MM.1S (cell line): ENCODE data around the gene LRRN2.

Source experiments
- DNase-seq: peaks from one replicate; pipeline ENCODE4 v3.0.0-alpha.2; 2015
- H2AFZ ChIP-seq: fragments of 300-600 bp; sonication (generic); 2 replicates; pipeline ENCODE4 v1.6.0; 2016; ENCODE audit warnings: antibody characterized with exemption, low read length
- H3F3A ChIP-seq: fragments of 300-600 bp; sonication (generic); 2 replicates; pipeline ENCODE4 v1.6.1; 2016; ENCODE audit warnings: mild to moderate bottlenecking, antibody characterized with exemption, low read length, moderate library complexity, mixed read lengths; ENCODE audit not compliant: insufficient read depth
- H3K27ac ChIP-seq: fragments of 300-600 bp; sonication (generic); 2 replicates; pipeline ENCODE4 v1.5.1; 2016; ENCODE audit warnings: mild to moderate bottlenecking, low read length
- H3K27me3 ChIP-seq: fragments of 300-600 bp; sonication (generic); replicated peaks from 2 replicates; pipeline ENCODE4 v1.6.0; 2016; ENCODE audit warnings: low read length; ENCODE audit not compliant: insufficient read depth
- H3K36me3 ChIP-seq: fragments of 300-600 bp; sonication (generic); replicated peaks from 2 replicates; pipeline ENCODE4 v1.6.1; 2016; ENCODE audit warnings: mild to moderate bottlenecking, low read length, mixed read lengths; ENCODE audit not compliant: insufficient read depth
- H3K4me1 ChIP-seq: fragments of 300-600 bp; sonication (generic); 2 replicates; pipeline ENCODE4 v1.6.1; 2016; ENCODE audit warnings: low read length, mixed read lengths
- H3K4me2 ChIP-seq: fragments of 300-600 bp; sonication (generic); 2 replicates; pipeline ENCODE4 v1.6.0; 2016; ENCODE audit warnings: low read depth, low read length
- H3K4me3 ChIP-seq: fragments of 300-600 bp; sonication (generic); 2 replicates; pipeline ENCODE4 v1.5.1; 2016; ENCODE audit warnings: low read length, mixed read lengths
- H3K79me2 ChIP-seq: fragments of 300-600 bp; sonication (generic); 2 replicates; pipeline ENCODE4 v1.6.1; 2016; ENCODE audit warnings: mixed run types, low read length, mixed read lengths
- H3K9ac ChIP-seq: fragments of 300-600 bp; sonication (generic); 2 replicates; pipeline ENCODE4 v1.6.1; 2016; ENCODE audit warnings: low read length, mixed read lengths
- H3K9me2 ChIP-seq: fragments of 300-600 bp; sonication (generic); replicated peaks from 2 replicates; pipeline ENCODE4 v1.6.1; 2016; ENCODE audit warnings: mild to moderate bottlenecking, low read length, mixed read lengths; ENCODE audit not compliant: insufficient read depth
- H3K9me3 ChIP-seq: fragments of 300-600 bp; sonication (generic); replicated peaks from 2 replicates; pipeline ENCODE4 v1.6.1; 2016; ENCODE audit warnings: mild to moderate bottlenecking, low read length, mixed read lengths; ENCODE audit not compliant: insufficient read depth
- H4K20me1 ChIP-seq: fragments of 300-600 bp; sonication (generic); 2 replicates; pipeline ENCODE4 v1.6.1; 2016; ENCODE audit warnings: mild to moderate bottlenecking, low read length, moderate library complexity, mixed read lengths; ENCODE audit not compliant: insufficient read depth
- EZH2 ChIP-seq: fragments of 300-600 bp; sonication (generic); optimal IDR thresholded peaks from 2 replicates; pipeline ENCODE3; 2017; ENCODE audit warnings: low read depth, mild to moderate bottlenecking, antibody characterized with exemption, low read length, mixed read lengths
- EZH2phosphoT487 ChIP-seq: fragments of 300-600 bp; sonication (generic); IDR thresholded peaks from 2 replicates; pipeline ENCODE4 v1.6.1; 2018; ENCODE audit warnings: antibody characterized with exemption, low read length
- TF ChIP-seq, protein P1 (sequence below): fragments of 300-600 bp; sonication (generic); IDR thresholded peaks from 2 replicates; pipeline ENCODE4 v1.5.1; 2016; ENCODE audit warnings: antibody characterized with exemption, low read length, mixed read lengths

The LRRN2 gene

GRCh38 chr1:204733289-204733688 lies 47.8 kb upstream of the LRRN2 start:
- TF ChIP-seq, protein P1, sequence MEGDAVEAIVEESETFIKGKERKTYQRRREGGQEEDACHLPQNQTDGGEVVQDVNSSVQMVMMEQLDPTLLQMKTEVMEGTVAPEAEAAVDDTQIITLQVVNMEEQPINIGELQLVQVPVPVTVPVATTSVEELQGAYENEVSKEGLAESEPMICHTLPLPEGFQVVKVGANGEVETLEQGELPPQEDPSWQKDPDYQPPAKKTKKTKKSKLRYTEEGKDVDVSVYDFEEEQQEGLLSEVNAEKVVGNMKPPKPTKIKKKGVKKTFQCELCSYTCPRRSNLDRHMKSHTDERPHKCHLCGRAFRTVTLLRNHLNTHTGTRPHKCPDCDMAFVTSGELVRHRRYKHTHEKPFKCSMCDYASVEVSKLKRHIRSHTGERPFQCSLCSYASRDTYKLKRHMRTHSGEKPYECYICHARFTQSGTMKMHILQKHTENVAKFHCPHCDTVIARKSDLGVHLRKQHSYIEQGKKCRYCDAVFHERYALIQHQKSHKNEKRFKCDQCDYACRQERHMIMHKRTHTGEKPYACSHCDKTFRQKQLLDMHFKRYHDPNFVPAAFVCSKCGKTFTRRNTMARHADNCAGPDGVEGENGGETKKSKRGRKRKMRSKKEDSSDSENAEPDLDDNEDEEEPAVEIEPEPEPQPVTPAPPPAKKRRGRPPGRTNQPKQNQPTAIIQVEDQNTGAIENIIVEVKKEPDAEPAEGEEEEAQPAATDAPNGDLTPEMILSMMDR, result no peak
- TF ChIP-seq EZH2phosphoT487 (no peak), EZH2 (no peak)
- no peaks in the 10 kb centered on the region for H3K27me3 ChIP-seq
- H4K20me1 ChIP-seq, result no peaks in the 10 kb centered on the region
- H2AFZ ChIP-seq, result no peak overlapping the region
- no peak for DNase-seq
- H3K27ac ChIP-seq, result no peak overlapping the region
- H3K36me3 ChIP-seq, result no peaks in the 10 kb centered on the region
- H3K9ac ChIP-seq, result no peak overlapping the region
- H3K79me2 ChIP-seq, result no peaks in the 10 kb centered on the region
- H3K9me2 ChIP-seq, result no peaks in the 10 kb centered on the region
- H3K4me3 ChIP-seq, result no peak overlapping the region
- H3K9me3 ChIP-seq, result no peaks in the 10 kb centered on the region
- H3K4me1 ChIP-seq, result no peaks in the 10 kb centered on the region
- H3K4me2 ChIP-seq, result no peak overlapping the region
- H3F3A ChIP-seq, result no peaks in the 10 kb centered on the region

DNA sequence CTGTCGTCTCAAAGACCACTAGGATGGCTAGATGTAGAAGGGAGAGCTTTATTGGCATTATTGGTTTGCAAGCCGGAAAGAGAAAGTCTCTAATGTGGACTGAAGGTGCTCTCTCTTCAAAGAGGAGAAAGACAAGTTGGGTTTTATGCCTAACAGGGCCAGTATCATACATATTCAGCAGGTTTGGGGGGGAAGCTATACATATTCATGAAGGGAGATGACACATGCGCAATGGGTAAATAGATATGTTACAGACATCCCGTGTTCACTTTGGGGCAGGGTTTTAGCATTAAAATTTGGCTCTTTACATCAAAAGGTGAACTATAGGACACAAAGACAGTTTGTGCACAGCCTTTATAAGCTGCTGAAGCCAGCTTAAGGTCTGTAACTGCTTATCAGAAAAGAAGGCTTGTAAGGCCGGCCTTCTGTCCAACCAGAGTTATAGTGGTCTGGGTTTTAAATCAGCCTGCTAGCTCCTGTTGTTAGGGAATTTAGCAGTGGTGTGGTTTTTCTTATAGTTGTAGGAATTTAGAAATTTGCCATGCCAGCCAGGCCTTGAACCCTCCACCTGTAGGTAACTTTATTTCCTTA lies 46.5 kb upstream of the LRRN2 start:
- no peak for DNase-seq
- H3K4me1 ChIP-seq, result no peaks in the 10 kb centered on the region
- no peak overlapping the region for H3K4me3 ChIP-seq
- H3K4me2 ChIP-seq, result no peak overlapping the region
- no peaks in the 10 kb centered on the region for H3K36me3 ChIP-seq
- H3K9me3 ChIP-seq, result no peaks in the 10 kb centered on the region
- no peak overlapping the region for H3K27ac ChIP-seq
- no peaks in the 10 kb centered on the region for H4K20me1 ChIP-seq
- H3K79me2 ChIP-seq, result no peaks in the 10 kb centered on the region
- no peaks in the 10 kb centered on the region for H3F3A ChIP-seq
- no peak overlapping the region for H2AFZ ChIP-seq
- TF ChIP-seq, protein P1, result no peak
- TF ChIP-seq EZH2, result no peak
- TF ChIP-seq EZH2phosphoT487, result no peak
- H3K9ac ChIP-seq, result no peak overlapping the region
- no peaks in the 10 kb centered on the region for H3K9me2 ChIP-seq
- H3K27me3 ChIP-seq, result no peaks in the 10 kb centered on the region

DNA sequence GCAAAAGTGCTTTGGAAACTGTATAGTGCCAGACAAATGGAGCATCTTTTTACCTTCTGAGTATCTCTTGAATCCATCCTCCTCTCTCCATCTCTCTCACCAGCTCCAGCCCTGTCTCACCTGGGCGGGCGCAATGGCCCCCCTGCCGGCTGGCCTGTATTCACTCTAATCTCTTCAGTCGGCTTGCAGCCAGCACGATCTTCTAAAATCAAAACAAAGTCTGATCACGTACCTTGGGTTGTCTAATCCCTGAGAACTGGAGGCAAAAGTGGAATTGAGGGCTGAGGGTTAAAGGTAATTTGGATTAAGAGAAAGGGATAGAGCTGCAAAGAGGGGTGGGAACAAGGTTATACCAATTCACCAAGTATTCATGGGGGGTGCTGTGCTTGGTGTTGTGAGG lies 46.0 kb upstream of the LRRN2 start:
- no peak overlapping the region for H2AFZ ChIP-seq
- no peaks in the 10 kb centered on the region for H3K79me2 ChIP-seq
- no peak overlapping the region for H3K9ac ChIP-seq
- H3K27ac ChIP-seq, result no peak overlapping the region
- no peaks in the 10 kb centered on the region for H3K36me3 ChIP-seq
- no peak for DNase-seq
- TF ChIP-seq, protein P1, result no peak
- TF ChIP-seq EZH2 (no peak), EZH2phosphoT487 (no peak)
- H3K4me2 ChIP-seq, result no peak overlapping the region
- H3K27me3 ChIP-seq, result no peaks in the 10 kb centered on the region
- no peaks in the 10 kb centered on the region for H3F3A ChIP-seq
- H3K9me3 ChIP-seq, result no peaks in the 10 kb centered on the region
- H3K4me3 ChIP-seq, result no peak overlapping the region
- H4K20me1 ChIP-seq, result no peaks in the 10 kb centered on the region
- H3K9me2 ChIP-seq, result no peaks in the 10 kb centered on the region
- H3K4me1 ChIP-seq, result no peaks in the 10 kb centered on the region
